HG03097 (cell line): ENCODE results near the gene KRTAP6-2.

ENCODE experiments used
- ATAC-seq: cut with Tn5 transposase; IDR thresholded peaks from one replicate; pipeline ENCODE4 v1.9.1; 2021; ENCODE audit not compliant: unreplicated experiment, low FRiP score

The KRTAP6-2 gene

GRCh38 chr21:30598802-30599201 lies at the start of gene KRTAP6-2:
TSS of gene KRTAP6-2 (minus strand) at chr21:30598902. CDS start at chr21:30598874, 28 bp downstream.
- no peak for ATAC-seq

- ATAC-seq = no peak
These were observed 48.3 kb upstream of the KRTAP6-2 start for GRCh38 chr21:30646904-30647414.

- ATAC-seq = no peak
These were observed 43.9 kb upstream of the KRTAP6-2 start, which contains the start of gene KRTAP20-3 for GRCh38 chr21:30642564-30642963. TSS of gene KRTAP20-3 (plus strand) at chr21:30642864.

GRCh38 chr21:30638686-30639085 lies 40.0 kb upstream of the KRTAP6-2 start:
- ATAC-seq = no peak

GRCh38 chr21:30634906-30635305 lies 36.2 kb upstream of the KRTAP6-2 start, which contains the start of gene KRTAP20-2:
TSS of gene KRTAP20-2 (plus strand) at chr21:30635206. CDS start at chr21:30635264, 58 bp downstream.
- ATAC-seq = no peak

GRCh38 chr21:30629200-30629599 lies 30.5 kb upstream of the KRTAP6-2 start:
- ATAC-seq = no peak

- no peak for ATAC-seq
These were observed 29.4 kb upstream of the KRTAP6-2 start for GRCh38 chr21:30628109-30628508.

GRCh38 chr21:30625449-30626165 lies 26.9 kb upstream of the KRTAP6-2 start:
- ATAC-seq = no peak

- no peak for ATAC-seq
These were observed 24.7 kb upstream of the KRTAP6-2 start for GRCh38 chr21:30623362-30623761.

GRCh38 chr21:30620522-30620921 lies 21.8 kb upstream of the KRTAP6-2 start, which contains the start of gene KRTAP20-4:
TSS of gene KRTAP20-4 (plus strand) at chr21:30620627.
- ATAC-seq = no peak

- ATAC-seq = no peak
These were observed 21.4 kb upstream of the KRTAP6-2 start for GRCh38 chr21:30620080-30620479.

GRCh38 chr21:30616125-30616524 lies 17.4 kb upstream of the KRTAP6-2 start, which contains the start of gene KRTAP20-1:
TSS of gene KRTAP20-1 (plus strand) at chr21:30616425. CDS start at chr21:30616455, 30 bp downstream.
- no peak for ATAC-seq

- no peak for ATAC-seq
These were observed 16.5 kb upstream of the KRTAP6-2 start for GRCh38 chr21:30615199-30615598.

GRCh38 chr21:30613836-30614235 lies 15.1 kb upstream of the KRTAP6-2 start, which contains the start of gene KRTAP6-1:
TSS of gene KRTAP6-1 (minus strand) at chr21:30613930. CDS start at chr21:30613904, 26 bp downstream.
- ATAC-seq = no peak

- ATAC-seq = no peak
These were observed 13.4 kb upstream of the KRTAP6-2 start for GRCh38 chr21:30612132-30612531.

GRCh38 chr21:30605968-30606367 lies 7.3 kb upstream of the KRTAP6-2 start:
- no peak for ATAC-seq

GRCh38 chr21:30600787-30601186 lies 2.1 kb upstream of the KRTAP6-2 start, which contains the start of gene KRTAP22-1:
TSS of gene KRTAP22-1 (plus strand) at chr21:30601087.
- ATAC-seq = no peak

GRCh38 chr21:30592140-30592539 lies 6.6 kb downstream of the KRTAP6-2 start, which contains the start of gene KRTAP6-3:
TSS of gene KRTAP6-3 (plus strand) at chr21:30592440. CDS start at chr21:30592446, 6 bp downstream.
- ATAC-seq = no peak

GRCh38 chr21:30590297-30590696 lies 8.4 kb downstream of the KRTAP6-2 start, which contains the start of gene KRTAP22-2:
TSS of gene KRTAP22-2 (minus strand) at chr21:30590397.
- no peak for ATAC-seq

GRCh38 chr21:30582870-30583269 lies 15.8 kb downstream of the KRTAP6-2 start:
- ATAC-seq = no peak

- ATAC-seq = no peak
These were observed 18.6 kb downstream of the KRTAP6-2 start for GRCh38 chr21:30580132-30580531.

- ATAC-seq = no peak
These were observed 19.4 kb downstream of the KRTAP6-2 start for GRCh38 chr21:30579346-30579745.
